HG02870 (cell line): ENCODE data around the gene CCDC188.

Experiments
- ATAC-seq: cut with Tn5 transposase; IDR thresholded peaks from one replicate; pipeline ENCODE4 v1.9.1; 2021; ENCODE audit warnings: mild to moderate bottlenecking, moderate library complexity; ENCODE audit not compliant: unreplicated experiment

Gene CCDC188

GRCh38 chr22:20151276-20151588 is 377 bp upstream of the CCDC188 start:
- ATAC-seq: no peak

- no peak for ATAC-seq
Measured at GRCh38 chr22:20149257-20150250, 1.3 kb downstream of the CCDC188 start.

GRCh38 chr22:20148414-20148813 is 2.4 kb downstream of the CCDC188 start:
- no peak for ATAC-seq

GRCh38 chr22:20147237-20147988 is 3.4 kb downstream of the CCDC188 start:
- no peak for ATAC-seq

GRCh38 chr22:20146777-20147176 is 4.1 kb downstream of the CCDC188 start:
- ATAC-seq: no peak

GRCh38 chr22:20145832-20146223 is 5.0 kb downstream of the CCDC188 start:
- no peak for ATAC-seq

- ATAC-seq: no peak
Measured at GRCh38 chr22:20145206-20145831, 5.5 kb downstream of the CCDC188 start.

GRCh38 chr22:20143883-20144665 is 6.8 kb downstream of the CCDC188 start:
- no peak for ATAC-seq

GRCh38 chr22:20142711-20143621 is 7.9 kb downstream of the CCDC188 start:
- no peak for ATAC-seq

- no peak for ATAC-seq
Measured at GRCh38 chr22:20141186-20142077, 9.4 kb downstream of the CCDC188 start.

GRCh38 chr22:20140521-20140964 is 10.3 kb downstream of the CCDC188 start:
- ATAC-seq: no peak

- ATAC-seq: no peak
Measured at GRCh38 chr22:20140107-20140445, 10.8 kb downstream of the CCDC188 start.

- ATAC-seq: no peak
Measured at GRCh38 chr22:20139391-20140106, 11.3 kb downstream of the CCDC188 start.

- ATAC-seq: no peak
Measured at GRCh38 chr22:20138868-20139267, 12.0 kb downstream of the CCDC188 start.

GRCh38 chr22:20138417-20138738 is 12.5 kb downstream of the CCDC188 start:
- no peak for ATAC-seq

GRCh38 chr22:20137671-20138416 is 13.0 kb downstream of the CCDC188 start:
- no peak for ATAC-seq

- no peak for ATAC-seq
Measured at GRCh38 chr22:20137113-20137512, 13.7 kb downstream of the CCDC188 start.

GRCh38 chr22:20136603-20136873 is 14.3 kb downstream of the CCDC188 start:
- ATAC-seq: no peak
